Measurements from ENCODE around the gene JMJD6. TPM values are rescaled to one million over a fixed set of nuclear protein-coding genes. Genes with fewer than 3 reads are reported as not detected.
"Not testable (repeated sequence)": the region's sequence is repeated elsewhere in the genome, so short reads cannot be mapped to it uniquely, and the experiment has no call there.

JMJD6 gene
- total and polyA plus RNA-seq, 9 donors: 13.8 to 25.0 (median 22.2) TPM

DNA sequence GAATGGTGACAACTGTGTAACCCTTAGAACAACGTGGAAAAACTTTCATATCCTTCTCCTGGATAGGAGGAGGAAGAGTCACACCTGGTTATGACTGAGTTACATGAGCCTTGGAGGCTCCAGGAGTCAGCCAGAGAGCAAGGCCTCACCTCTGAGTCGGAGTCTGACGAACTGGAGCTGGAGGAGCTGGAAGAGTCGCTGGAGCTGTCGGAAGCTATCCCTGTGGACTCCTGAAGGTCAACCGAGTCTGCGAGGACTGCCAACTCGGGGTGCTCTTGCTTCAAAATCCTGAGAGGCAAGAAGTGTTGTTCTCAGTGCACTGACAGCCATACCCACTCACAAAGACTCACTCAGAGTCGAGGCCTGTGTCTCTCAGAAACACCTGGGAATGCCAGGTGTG is 6.2 kb downstream of the JMJD6 start:
- 95% methylated on average over 7 of the region's 9 CpGs for WGBS (ENCODE audit: insufficient coverage)
- DNase-seq: no peak
- Histone ChIP-seq H3K4me3 (ENCODE audit: low read length) (no peak overlapping the region), H3K9me3 (replicated peaks; ENCODE audit: control insufficient read depth, low read depth, low read length) (no peaks in the 10 kb centered on the region), H3K36me3 (ENCODE audit: control insufficient read depth, insufficient read depth, low read length) (peaks cover 86% of the 10 kb centered on the region), H3K27ac (ENCODE audit: low read length) (no peak overlapping the region), H3K27me3 (ENCODE audit: control insufficient read depth, insufficient read depth, low read length) (no peaks in the 10 kb centered on the region), H3K4me1 (ENCODE audit: control insufficient read depth, insufficient read depth, low read length) (peaks cover 6% of the 10 kb centered on the region)

DNA sequence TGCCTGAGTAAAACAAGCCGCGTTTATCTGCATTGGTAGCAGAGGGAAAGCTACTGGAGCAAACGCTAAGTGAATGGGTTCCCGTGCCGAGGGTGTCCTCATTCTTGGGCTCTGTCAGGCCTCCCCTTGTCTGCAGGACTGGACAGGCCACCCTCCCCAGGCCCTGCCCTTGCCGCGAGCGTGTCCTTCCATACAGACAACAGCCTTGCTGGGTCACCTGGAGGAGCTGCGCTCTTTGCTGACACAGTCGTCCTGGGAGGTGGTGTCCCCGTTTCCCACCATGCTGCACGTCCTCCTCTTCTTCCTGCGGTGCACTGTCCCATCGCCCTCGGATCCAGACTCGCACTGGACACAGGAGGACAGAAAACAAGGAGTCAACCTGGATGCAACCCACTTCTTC is 7.9 kb downstream of the JMJD6 start:
- H3K36me3 ChIP-seq (ENCODE audit: control insufficient read depth, insufficient read depth, low read length): peaks cover 82% of the 10 kb centered on the region
- H3K4me1 ChIP-seq (ENCODE audit: control insufficient read depth, insufficient read depth, low read length): no peaks in the 10 kb centered on the region
- H3K9me3 ChIP-seq (replicated peaks; ENCODE audit: control insufficient read depth, low read depth, low read length): no peaks in the 10 kb centered on the region
- H3K4me3 ChIP-seq (ENCODE audit: low read length): no peak overlapping the region
- no peak overlapping the region for H3K27ac ChIP-seq (ENCODE audit: low read length)
- no peak for DNase-seq
- 92% methylated on average over 13 of the region's 16 CpGs for WGBS (ENCODE audit: insufficient coverage)
- H3K27me3 ChIP-seq (ENCODE audit: control insufficient read depth, insufficient read depth, low read length): no peaks in the 10 kb centered on the region

DNA sequence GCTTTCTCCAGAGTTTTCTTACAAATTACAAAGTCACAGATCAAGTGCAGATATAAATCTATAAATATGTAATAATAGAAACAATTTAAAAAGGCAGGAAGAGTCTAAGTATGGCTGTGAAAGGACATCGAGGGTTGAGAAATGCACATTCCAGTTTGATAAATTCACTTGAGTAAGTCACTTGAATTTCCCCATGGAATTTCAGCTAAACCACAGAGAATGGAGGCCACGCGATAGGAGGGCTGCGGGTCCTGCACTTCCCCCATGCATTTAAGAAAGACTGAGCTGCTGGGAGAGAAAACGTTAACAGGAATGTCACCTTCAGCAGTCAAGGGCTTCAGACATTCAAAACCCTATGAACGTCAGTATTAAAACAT is 9.6 kb downstream of the JMJD6 start:
- Histone ChIP-seq H3K9me3 (replicated peaks; ENCODE audit: control insufficient read depth, low read depth, low read length) (no peaks in the 10 kb centered on the region), H3K27me3 (ENCODE audit: control insufficient read depth, insufficient read depth, low read length) (no peaks in the 10 kb centered on the region), H3K4me1 (ENCODE audit: control insufficient read depth, insufficient read depth, low read length) (no peaks in the 10 kb centered on the region), H3K27ac (ENCODE audit: low read length) (no peak overlapping the region), H3K4me3 (ENCODE audit: low read length) (no peak overlapping the region), H3K36me3 (ENCODE audit: control insufficient read depth, insufficient read depth, low read length) (peaks cover 76% of the 10 kb centered on the region)
- DNase-seq: no peak
- 86% methylated on average over 1 of the region's 6 CpGs for WGBS (ENCODE audit: insufficient coverage)

- H3K36me3 ChIP-seq (ENCODE audit: control insufficient read depth, insufficient read depth, low read length): peaks cover 70% of the 10 kb centered on the region
- H3K27me3 ChIP-seq (ENCODE audit: control insufficient read depth, insufficient read depth, low read length): no peaks in the 10 kb centered on the region
- no peak overlapping the region for H3K4me3 ChIP-seq (ENCODE audit: low read length)
- DNase-seq: no peak
- H3K27ac ChIP-seq (ENCODE audit: low read length): no peak overlapping the region
- no peaks in the 10 kb centered on the region for H3K9me3 ChIP-seq (replicated peaks; ENCODE audit: control insufficient read depth, low read depth, low read length)
- peaks cover 2% of the 10 kb centered on the region for H3K4me1 ChIP-seq (ENCODE audit: control insufficient read depth, insufficient read depth, low read length)
- 60% methylated on average over 7 of the region's 13 CpGs for WGBS (ENCODE audit: insufficient coverage)
Observed at GRCh38 chr17:76716146-76716838, 10.1 kb downstream of the JMJD6 start.

- Histone ChIP-seq H3K27me3 (ENCODE audit: control insufficient read depth, insufficient read depth, low read length) (no peaks in the 10 kb centered on the region), H3K4me3 (ENCODE audit: low read length) (no peak overlapping the region), H3K9me3 (replicated peaks; ENCODE audit: control insufficient read depth, low read depth, low read length) (no peaks in the 10 kb centered on the region), H3K27ac (ENCODE audit: low read length) (peak overlapping the region; percentile 17), H3K4me1 (ENCODE audit: control insufficient read depth, insufficient read depth, low read length) (peaks cover 6% of the 10 kb centered on the region), H3K36me3 (ENCODE audit: control insufficient read depth, insufficient read depth, low read length) (peaks cover 62% of the 10 kb centered on the region)
- WGBS (ENCODE audit: insufficient coverage): 80% methylated on average over 1 of the region's 2 CpGs
- DNase-seq: no peak
Observed at GRCh38 chr17:76715496-76715830, 10.9 kb downstream of the JMJD6 start.

DNA sequence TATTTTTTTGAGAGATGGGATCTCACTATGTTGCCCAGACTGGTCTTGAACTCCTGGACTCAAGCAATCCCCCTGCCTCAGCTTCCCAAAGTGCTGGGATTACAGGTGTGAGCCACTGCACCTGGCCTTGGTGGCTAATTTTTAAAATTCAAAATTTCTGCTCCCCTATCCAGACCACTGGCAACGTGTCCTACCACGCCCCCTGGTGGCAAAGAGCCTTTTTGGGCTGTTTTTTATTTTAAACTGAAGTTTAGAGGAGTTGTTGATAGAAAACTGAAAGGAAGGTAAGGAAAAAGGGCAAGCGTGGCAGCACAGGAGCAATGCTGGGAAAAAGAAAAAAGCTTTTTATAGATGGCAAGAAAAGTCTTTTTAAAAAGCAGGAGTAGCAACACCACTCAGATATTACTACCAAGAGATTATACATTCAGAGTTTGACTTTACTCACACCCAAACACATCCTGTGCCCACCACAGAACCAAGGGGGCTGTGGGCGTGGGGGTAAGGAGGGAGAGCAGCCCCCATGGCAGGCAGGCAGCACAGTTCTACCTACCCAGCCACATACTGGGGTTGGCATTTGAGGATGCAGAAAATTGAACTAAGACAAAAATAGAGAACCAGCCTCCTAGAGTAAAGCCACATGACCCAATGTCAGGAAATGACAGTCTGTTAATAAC is 11.4 kb downstream of the JMJD6 start:
- no peaks in the 10 kb centered on the region for H3K9me3 ChIP-seq (replicated peaks; ENCODE audit: control insufficient read depth, low read depth, low read length)
- H3K4me3 ChIP-seq (ENCODE audit: low read length): no peak overlapping the region

GRCh38 chr17:76714336-76714735 is 12.1 kb downstream of the JMJD6 start:
- Histone ChIP-seq H3K27me3 (ENCODE audit: control insufficient read depth, insufficient read depth, low read length) (no peaks in the 10 kb centered on the region), H3K4me3 (ENCODE audit: low read length) (no peak overlapping the region), H3K4me1 (ENCODE audit: control insufficient read depth, insufficient read depth, low read length) (peaks cover 13% of the 10 kb centered on the region), H3K9me3 (replicated peaks; ENCODE audit: control insufficient read depth, low read depth, low read length) (no peaks in the 10 kb centered on the region), H3K36me3 (ENCODE audit: control insufficient read depth, insufficient read depth, low read length) (peaks cover 52% of the 10 kb centered on the region), H3K27ac (ENCODE audit: low read length) (no peak overlapping the region)
- no peak for DNase-seq
- WGBS (ENCODE audit: insufficient coverage): no CpG with 5 or more reads among the region's 5 CpGs

More for the DNA sequence above, 11.4 kb downstream of the JMJD6 start:
- H3K36me3 ChIP-seq (ENCODE audit: control insufficient read depth, insufficient read depth, low read length): peaks cover 57% of the 10 kb centered on the region
- WGBS (ENCODE audit: insufficient coverage): no CpG with 5 or more reads among the region's 4 CpGs
- H3K4me1 ChIP-seq (ENCODE audit: control insufficient read depth, insufficient read depth, low read length): peaks cover 6% of the 10 kb centered on the region
- no peaks in the 10 kb centered on the region for H3K27me3 ChIP-seq (ENCODE audit: control insufficient read depth, insufficient read depth, low read length)
- no peak overlapping the region for H3K27ac ChIP-seq (ENCODE audit: low read length)
- DNase-seq: peak; percentile 75

- Histone ChIP-seq H3K27ac (ENCODE audit: low read length) (no peak overlapping the region), H3K9me3 (replicated peaks; ENCODE audit: control insufficient read depth, low read depth, low read length) (no peaks in the 10 kb centered on the region), H3K36me3 (ENCODE audit: control insufficient read depth, insufficient read depth, low read length) (peaks cover 46% of the 10 kb centered on the region), H3K27me3 (ENCODE audit: control insufficient read depth, insufficient read depth, low read length) (no peaks in the 10 kb centered on the region), H3K4me1 (ENCODE audit: control insufficient read depth, insufficient read depth, low read length) (peaks cover 18% of the 10 kb centered on the region), H3K4me3 (ENCODE audit: low read length) (no peak overlapping the region)
- WGBS (ENCODE audit: insufficient coverage): 98% methylated on average over 5 of the region's 7 CpGs
- DNase-seq: no peak
Observed at GRCh38 chr17:76713765-76714164, 12.6 kb downstream of the JMJD6 start.

DNA sequence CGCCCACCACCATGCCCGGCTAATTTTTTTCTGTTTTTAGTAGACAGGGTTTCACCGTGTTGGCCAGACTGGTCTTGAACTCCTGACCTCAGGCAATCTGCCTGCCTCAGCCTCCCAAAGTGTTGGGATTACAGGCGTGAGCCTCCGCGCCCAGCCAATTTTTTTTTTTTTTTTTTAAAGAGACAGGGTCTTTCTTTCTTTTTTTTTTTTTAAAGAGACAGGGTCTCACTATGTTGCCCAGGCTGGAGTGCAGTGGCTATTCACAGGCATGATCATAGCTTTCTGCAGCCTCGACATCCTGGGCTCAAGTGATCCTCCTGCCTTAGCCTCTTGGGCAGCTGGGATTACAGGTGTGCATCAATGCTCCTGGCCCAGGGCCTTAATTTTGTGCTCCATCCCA is 14.1 kb downstream of the JMJD6 start:
- H3K4me1 ChIP-seq (ENCODE audit: control insufficient read depth, insufficient read depth, low read length): peaks cover 33% of the 10 kb centered on the region
- not testable (repeated sequence) for H3K9me3 ChIP-seq (replicated peaks; ENCODE audit: control insufficient read depth, low read depth, low read length); H3K4me3 ChIP-seq (ENCODE audit: low read length); H3K27me3 ChIP-seq (ENCODE audit: control insufficient read depth, insufficient read depth, low read length); DNase-seq; H3K27ac ChIP-seq (ENCODE audit: low read length)
- 89% methylated on average over 2 of the region's 7 CpGs for WGBS (ENCODE audit: insufficient coverage)
- H3K36me3 ChIP-seq (ENCODE audit: control insufficient read depth, insufficient read depth, low read length): peaks cover 34% of the 10 kb centered on the region

- Histone ChIP-seq H3K27ac (ENCODE audit: low read length) (peak within 1 kb of the TSS; percentile 96), H3K36me3 (ENCODE audit: control insufficient read depth, insufficient read depth, low read length) (peaks cover 22% of the 10 kb centered on the region), H3K27me3 (ENCODE audit: control insufficient read depth, insufficient read depth, low read length) (no peaks in the 10 kb centered on the region), H3K4me1 (ENCODE audit: control insufficient read depth, insufficient read depth, low read length) (peaks cover 37% of the 10 kb centered on the region), H3K4me3 (ENCODE audit: low read length) (peak within 1 kb of the TSS; percentile 70), H3K9me3 (replicated peaks; ENCODE audit: control insufficient read depth, low read depth, low read length) (no peaks in the 10 kb centered on the region)
- DNase-seq: peak; percentile 84
- 1% methylated on average over 44 of the region's 56 CpGs for WGBS (ENCODE audit: insufficient coverage)
Observed at GRCh38 chr17:76710863-76711611, 15.4 kb downstream of the JMJD6 start, which contains the start of gene MXRA7. Gene MXRA7, minus strand, starts transcription at chr17:76710965. Its CDS starts 19 bp downstream, at chr17:76710946.

All from muscle of leg (tissue), 11 donors.